SK-N-MC (cell line): ENCODE data around the gene GAS2.

Experiments
- EZH2 ChIP-seq: fragments of 200-600 bp; sonication (generic); IDR thresholded peaks from one replicate; pipeline ENCODE4 v1.6.1; 2017; ENCODE audit warnings: antibody characterized with exemption
- POLR2AphosphoS5 ChIP-seq: IDR thresholded peaks from 2 replicates; pipeline ENCODE4 v1.6.1; 2012; ENCODE audit warnings: mild to moderate bottlenecking, low read depth, low read length, borderline replicate concordance

DNA sequence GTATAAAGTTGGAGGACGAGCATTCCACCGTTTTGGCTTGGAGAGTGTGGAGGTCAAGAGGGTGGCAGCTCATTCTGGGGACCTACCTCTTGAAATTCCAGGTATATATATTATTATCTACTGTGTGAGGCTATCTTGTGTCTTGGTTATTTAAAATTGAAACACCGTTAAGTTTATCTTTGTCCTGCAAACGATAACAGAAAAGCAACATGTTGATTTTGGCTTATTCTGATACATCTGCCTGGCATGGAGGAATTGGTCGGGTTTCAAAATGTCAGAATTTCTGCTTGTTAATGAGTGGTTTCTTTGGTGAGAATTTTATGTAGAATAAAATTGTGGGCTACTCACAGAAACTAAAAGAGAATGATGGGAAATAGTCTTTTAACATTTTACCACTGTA, 108.8 kb downstream of the GAS2 start:
- TF ChIP-seq EZH2 (no peak), POLR2AphosphoS5 (no peak)
